ENCODE data around the gene PAPSS2. TPM values are rescaled to one million over a fixed set of nuclear protein-coding genes. Genes with fewer than 3 reads are reported as not detected.
"Not testable (repeated sequence)": the region's sequence is repeated elsewhere in the genome, so short reads cannot be mapped to it uniquely, and the experiment has no call there.

PAPSS2 gene
- total and polyA plus RNA-seq, 2 donors (not counting 1 experiment from before 2014, with no cell fraction given): 102 to 286 TPM

GRCh38 chr10:87744606-87745005 is 84.9 kb downstream of the PAPSS2 start:
- no peak for DNase-seq (ENCODE audit: low read depth in 2 of 2)
- no peaks in the 10 kb centered on the region for H4K20me1 ChIP-seq (ENCODE audit: control insufficient read depth, extremely low read depth, insufficient read depth, low read length)
- H3K4me3 ChIP-seq (replicated peaks in 1 of 4; ENCODE audit: control extremely low read depth in 1 of 4, insufficient read depth in 1 of 4, low read depth in 3 of 4, low read length in 4 of 4): no peak overlapping the region
- no peaks in the 10 kb centered on the region for H3K27me3 ChIP-seq (ENCODE audit: control insufficient read depth, insufficient read depth, low read length)
- no peak overlapping the region for H3K27ac ChIP-seq (ENCODE audit: insufficient read depth, low read length)
- peaks cover 22% of the 10 kb centered on the region for H3K36me3 ChIP-seq (ENCODE audit: control insufficient read depth, insufficient read depth, low read length)
- no peaks in the 10 kb centered on the region for H3K79me2 ChIP-seq (ENCODE audit: control insufficient read depth, insufficient read depth, low read length)
- no peak overlapping the region for H2AFZ ChIP-seq (ENCODE audit: low read length)
- TF ChIP-seq CTCF (conservative IDR thresholded peaks at IDR 0.05 in 1 of 2, IDR thresholded peaks at IDR 0.05 in 1 of 2; ENCODE audit: low read depth in 1 of 2, low read length in 2 of 2) (no peak), EZH2 (IDR thresholded peaks at IDR 0.05; ENCODE audit: low read length, missing control alignments) (no peak)
- H3K9me3 ChIP-seq (ENCODE audit: control insufficient read depth, insufficient read depth, low read depth, low read length): no peaks in the 10 kb centered on the region
- peaks cover under 1% of the 10 kb centered on the region for H3K4me1 ChIP-seq (ENCODE audit: control insufficient read depth, extremely low read depth, insufficient read depth, low read length)
- no peak overlapping the region for H3K9ac ChIP-seq (ENCODE audit: insufficient read depth, low read length)
- no peak overlapping the region for H3K4me2 ChIP-seq (ENCODE audit: extremely low read depth, insufficient read depth, low read length)

GRCh38 chr10:87746911-87747310 is 87.2 kb downstream of the PAPSS2 start:
- no peak for DNase-seq (ENCODE audit: low read depth in 2 of 2)
- Histone ChIP-seq H4K20me1 (ENCODE audit: control insufficient read depth, extremely low read depth, insufficient read depth, low read length) (no peaks in the 10 kb centered on the region), H2AFZ (ENCODE audit: low read length) (no peak overlapping the region), H3K79me2 (ENCODE audit: control insufficient read depth, insufficient read depth, low read length) (no peaks in the 10 kb centered on the region), H3K4me3 (replicated peaks in 1 of 4; ENCODE audit: control extremely low read depth in 1 of 4, insufficient read depth in 1 of 4, low read depth in 3 of 4, low read length in 4 of 4) (no peak overlapping the region), H3K27me3 (ENCODE audit: control insufficient read depth, insufficient read depth, low read length) (no peaks in the 10 kb centered on the region), H3K9me3 (ENCODE audit: control insufficient read depth, insufficient read depth, low read depth, low read length) (no peaks in the 10 kb centered on the region), H3K4me1 (ENCODE audit: control insufficient read depth, extremely low read depth, insufficient read depth, low read length) (peaks cover 7% of the 10 kb centered on the region), H3K36me3 (ENCODE audit: control insufficient read depth, insufficient read depth, low read length) (peaks cover 22% of the 10 kb centered on the region), H3K4me2 (ENCODE audit: extremely low read depth, insufficient read depth, low read length) (no peak overlapping the region), H3K27ac (ENCODE audit: insufficient read depth, low read length) (no peak overlapping the region), H3K9ac (ENCODE audit: insufficient read depth, low read length) (no peak overlapping the region)
- TF ChIP-seq EZH2 (IDR thresholded peaks at IDR 0.05; ENCODE audit: low read length, missing control alignments) (no peak), CTCF (conservative IDR thresholded peaks at IDR 0.05 in 1 of 2, IDR thresholded peaks at IDR 0.05 in 1 of 2; ENCODE audit: low read depth in 1 of 2, low read length in 2 of 2) (no peak)

- not testable (repeated sequence) for H3K4me3 ChIP-seq (replicated peaks in 1 of 4; ENCODE audit: control extremely low read depth in 1 of 4, insufficient read depth in 1 of 4, low read depth in 3 of 4, low read length in 4 of 4); H3K27me3 ChIP-seq (ENCODE audit: control insufficient read depth, insufficient read depth, low read length); DNase-seq (ENCODE audit: low read depth in 2 of 2); H3K79me2 ChIP-seq (ENCODE audit: control insufficient read depth, insufficient read depth, low read length); H4K20me1 ChIP-seq (ENCODE audit: control insufficient read depth, extremely low read depth, insufficient read depth, low read length); H3K9me3 ChIP-seq (ENCODE audit: control insufficient read depth, insufficient read depth, low read depth, low read length); H3K9ac ChIP-seq (ENCODE audit: insufficient read depth, low read length); H2AFZ ChIP-seq (ENCODE audit: low read length); H3K27ac ChIP-seq (ENCODE audit: insufficient read depth, low read length); H3K4me2 ChIP-seq (ENCODE audit: extremely low read depth, insufficient read depth, low read length)
- Histone ChIP-seq H3K4me1 (ENCODE audit: control insufficient read depth, extremely low read depth, insufficient read depth, low read length) (peaks cover 11% of the 10 kb centered on the region), H3K36me3 (ENCODE audit: control insufficient read depth, insufficient read depth, low read length) (peaks cover 18% of the 10 kb centered on the region)
These were observed 88.6 kb downstream of the PAPSS2 start for GRCh38 chr10:87748244-87748643.
